ENCODE data around the gene SMYD3.

Gene SMYD3

DNA sequence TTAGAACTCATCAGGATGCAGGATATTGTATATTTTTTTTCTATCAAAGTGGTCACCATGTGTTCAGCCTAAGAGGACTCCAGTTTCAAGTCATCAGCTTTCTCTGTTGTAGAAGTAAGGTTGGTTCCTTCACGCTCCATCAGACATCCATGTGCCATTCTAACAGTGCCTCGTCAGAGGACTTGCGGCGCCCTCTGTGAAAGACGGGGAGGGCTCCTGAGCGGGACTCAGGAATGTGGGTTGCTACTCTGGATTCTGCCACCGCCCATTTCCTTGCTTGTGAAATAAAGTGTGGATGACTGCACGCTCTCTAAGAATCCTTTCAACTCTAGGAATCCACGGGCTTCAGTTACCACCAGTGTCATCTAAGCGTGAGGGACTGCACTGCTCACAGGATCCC, 758.8 kb downstream of the SMYD3 start:
- TF ChIP-seq TAF1 (IDR thresholded peaks at IDR 0.05; ENCODE audit: borderline replicate concordance, insufficient read depth, low read length) (no peak), POLR2AphosphoS5 (IDR thresholded peaks at IDR 0.05; ENCODE audit: low read depth, low read length) (no peak), FOXP2 (optimal IDR thresholded peaks at IDR 0.05; ENCODE audit: borderline replicate concordance, extremely low read depth, extremely low read length, insufficient read depth) (no peak), SIN3A (IDR thresholded peaks at IDR 0.05; ENCODE audit: borderline replicate concordance, insufficient read depth, low read length) (no peak)
- TF ChIP-seq, protein P1, sequence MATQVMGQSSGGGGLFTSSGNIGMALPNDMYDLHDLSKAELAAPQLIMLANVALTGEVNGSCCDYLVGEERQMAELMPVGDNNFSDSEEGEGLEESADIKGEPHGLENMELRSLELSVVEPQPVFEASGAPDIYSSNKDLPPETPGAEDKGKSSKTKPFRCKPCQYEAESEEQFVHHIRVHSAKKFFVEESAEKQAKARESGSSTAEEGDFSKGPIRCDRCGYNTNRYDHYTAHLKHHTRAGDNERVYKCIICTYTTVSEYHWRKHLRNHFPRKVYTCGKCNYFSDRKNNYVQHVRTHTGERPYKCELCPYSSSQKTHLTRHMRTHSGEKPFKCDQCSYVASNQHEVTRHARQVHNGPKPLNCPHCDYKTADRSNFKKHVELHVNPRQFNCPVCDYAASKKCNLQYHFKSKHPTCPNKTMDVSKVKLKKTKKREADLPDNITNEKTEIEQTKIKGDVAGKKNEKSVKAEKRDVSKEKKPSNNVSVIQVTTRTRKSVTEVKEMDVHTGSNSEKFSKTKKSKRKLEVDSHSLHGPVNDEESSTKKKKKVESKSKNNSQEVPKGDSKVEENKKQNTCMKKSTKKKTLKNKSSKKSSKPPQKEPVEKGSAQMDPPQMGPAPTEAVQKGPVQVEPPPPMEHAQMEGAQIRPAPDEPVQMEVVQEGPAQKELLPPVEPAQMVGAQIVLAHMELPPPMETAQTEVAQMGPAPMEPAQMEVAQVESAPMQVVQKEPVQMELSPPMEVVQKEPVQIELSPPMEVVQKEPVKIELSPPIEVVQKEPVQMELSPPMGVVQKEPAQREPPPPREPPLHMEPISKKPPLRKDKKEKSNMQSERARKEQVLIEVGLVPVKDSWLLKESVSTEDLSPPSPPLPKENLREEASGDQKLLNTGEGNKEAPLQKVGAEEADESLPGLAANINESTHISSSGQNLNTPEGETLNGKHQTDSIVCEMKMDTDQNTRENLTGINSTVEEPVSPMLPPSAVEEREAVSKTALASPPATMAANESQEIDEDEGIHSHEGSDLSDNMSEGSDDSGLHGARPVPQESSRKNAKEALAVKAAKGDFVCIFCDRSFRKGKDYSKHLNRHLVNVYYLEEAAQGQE (IDR thresholded peaks at IDR 0.05; ENCODE audit: insufficient read depth in 1 of 2, low read depth in 2 of 2, low read length in 2 of 2) = no peak

DNA sequence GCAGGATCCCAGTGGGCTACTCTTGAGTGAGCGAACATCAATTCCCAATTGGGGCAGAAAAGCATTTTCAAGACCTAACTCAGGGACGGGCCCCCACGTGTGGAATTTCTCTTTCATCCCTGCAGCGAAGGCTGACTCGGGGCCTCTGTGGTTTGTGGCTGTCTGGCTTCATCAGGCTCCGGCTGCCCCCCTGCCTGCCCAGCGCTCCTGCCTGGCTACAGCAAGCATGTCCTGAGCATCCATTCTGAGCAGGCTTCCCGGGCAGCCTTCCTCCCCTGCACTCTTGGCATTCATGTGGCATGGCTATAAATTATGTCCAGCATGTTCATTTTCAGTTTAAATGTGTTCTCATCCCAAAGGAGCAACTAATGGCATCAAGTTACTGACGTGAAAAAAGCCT, 764.2 kb downstream of the SMYD3 start:
- TF ChIP-seq, protein P1 (IDR thresholded peaks at IDR 0.05; ENCODE audit: insufficient read depth in 1 of 2, low read depth in 2 of 2, low read length in 2 of 2) = no peak
- no peak for TF ChIP-seq POLR2AphosphoS5 (IDR thresholded peaks at IDR 0.05; ENCODE audit: low read depth, low read length)
- TF ChIP-seq SIN3A (IDR thresholded peaks at IDR 0.05; ENCODE audit: borderline replicate concordance, insufficient read depth, low read length) = no peak
- TF ChIP-seq TAF1 (IDR thresholded peaks at IDR 0.05; ENCODE audit: borderline replicate concordance, insufficient read depth, low read length) = no peak
- no peak for TF ChIP-seq FOXP2 (optimal IDR thresholded peaks at IDR 0.05; ENCODE audit: borderline replicate concordance, extremely low read depth, extremely low read length, insufficient read depth)

DNA sequence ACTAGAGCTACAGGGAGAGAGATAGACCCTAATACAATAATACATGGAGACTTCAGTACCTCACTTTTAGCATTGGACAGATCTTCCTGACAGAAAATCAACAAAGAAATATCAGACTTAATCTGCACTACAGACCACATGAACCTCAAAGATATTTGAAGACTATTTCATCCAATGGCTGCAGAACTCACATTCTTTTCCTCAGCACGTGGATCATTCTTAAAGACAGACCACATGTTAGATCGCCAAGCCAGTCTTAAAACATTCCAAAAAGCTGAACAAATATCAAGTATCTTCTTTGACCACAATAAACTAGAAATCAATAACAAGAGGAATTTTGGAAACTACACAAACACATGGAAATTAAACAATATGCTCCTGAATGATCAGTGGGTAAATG, 776.3 kb downstream of the SMYD3 start:
- TF ChIP-seq TAF1 (IDR thresholded peaks at IDR 0.05; ENCODE audit: borderline replicate concordance, insufficient read depth, low read length) (no peak), POLR2AphosphoS5 (IDR thresholded peaks at IDR 0.05; ENCODE audit: low read depth, low read length) (no peak), SIN3A (IDR thresholded peaks at IDR 0.05; ENCODE audit: borderline replicate concordance, insufficient read depth, low read length) (no peak), FOXP2 (optimal IDR thresholded peaks at IDR 0.05; ENCODE audit: borderline replicate concordance, extremely low read depth, extremely low read length, insufficient read depth) (no peak)
- TF ChIP-seq, protein P1 (IDR thresholded peaks at IDR 0.05; ENCODE audit: insufficient read depth in 1 of 2, low read depth in 2 of 2, low read length in 2 of 2) = no peak

DNA sequence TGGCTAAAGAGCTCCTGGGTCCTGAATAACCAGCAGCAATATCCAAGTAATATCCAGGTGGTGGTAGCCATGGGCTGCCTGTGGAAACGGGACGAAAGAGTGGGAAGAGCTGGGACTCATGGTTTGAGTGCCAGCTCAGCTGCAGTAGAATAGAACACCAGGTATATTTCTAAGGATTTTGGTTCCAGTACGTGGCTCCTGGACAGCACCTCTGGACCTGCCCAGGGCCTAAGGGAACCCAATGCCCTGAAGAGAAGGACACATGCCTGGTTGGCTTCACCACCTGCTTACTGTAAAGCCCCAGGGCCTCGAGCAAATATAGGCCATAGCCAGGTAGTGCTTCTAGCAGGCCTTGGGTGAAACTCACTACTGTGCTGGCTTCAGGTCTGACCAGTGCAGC, 785.6 kb downstream of the SMYD3 start:
- TF ChIP-seq FOXP2 (optimal IDR thresholded peaks at IDR 0.05; ENCODE audit: borderline replicate concordance, extremely low read depth, extremely low read length, insufficient read depth) (no peak), SIN3A (IDR thresholded peaks at IDR 0.05; ENCODE audit: borderline replicate concordance, insufficient read depth, low read length) (no peak), TAF1 (IDR thresholded peaks at IDR 0.05; ENCODE audit: borderline replicate concordance, insufficient read depth, low read length) (no peak), POLR2AphosphoS5 (IDR thresholded peaks at IDR 0.05; ENCODE audit: low read depth, low read length) (no peak)
- TF ChIP-seq, protein P1 (IDR thresholded peaks at IDR 0.05; ENCODE audit: insufficient read depth in 1 of 2, low read depth in 2 of 2, low read length in 2 of 2) = no peak

DNA sequence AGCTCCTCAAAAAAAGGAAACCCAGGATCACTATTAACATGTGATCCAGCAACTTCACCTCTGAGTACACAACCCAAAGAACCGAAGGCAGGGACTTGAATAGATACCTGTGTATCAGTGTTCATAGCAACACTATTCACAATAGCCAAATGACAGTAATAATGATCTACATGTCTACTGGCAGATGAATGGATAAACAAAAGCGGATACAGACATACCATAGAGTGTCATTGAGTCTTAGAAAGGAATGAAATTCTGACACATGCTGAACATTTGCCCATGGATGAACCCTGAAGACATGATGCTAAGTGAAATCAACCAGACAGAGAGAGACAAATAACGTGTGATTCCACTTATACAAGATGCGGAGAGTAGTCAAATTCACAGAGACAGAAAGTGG, 788.1 kb downstream of the SMYD3 start:
- TF ChIP-seq FOXP2 (optimal IDR thresholded peaks at IDR 0.05; ENCODE audit: borderline replicate concordance, extremely low read depth, extremely low read length, insufficient read depth) = no peak
